Activated naive CD8-positive, alpha-beta T cell treated with anti-CD3 and anti-CD28 coated beads for 36 hours (primary cell): ENCODE measurements around the gene XIRP1. TPM values are rescaled to one million over a fixed set of nuclear protein-coding genes. Genes with fewer than 3 reads are reported as not detected.

Experiments
- DNase-seq: peaks from one replicate; pipeline ENCODE4 v3.0.0; 2021
- H3K27ac Mint-ChIP-seq: one replicate; pipeline ENCODE4 v1.8.0; 2022; ENCODE audit warnings: mild to moderate bottlenecking, moderate library complexity, mixed read lengths
- H3K27me3 Mint-ChIP-seq: one replicate; pipeline ENCODE4 v1.8.0; 2022; ENCODE audit warnings: mild to moderate bottlenecking, mixed read lengths
- H3K36me3 Mint-ChIP-seq: one replicate; pipeline ENCODE4 v1.8.0; 2021; ENCODE audit warnings: mild to moderate bottlenecking, mixed read lengths
- H3K4me1 Mint-ChIP-seq: one replicate; pipeline ENCODE4 v1.8.0; 2021; ENCODE audit warnings: mixed read lengths
- H3K4me3 Mint-ChIP-seq: one replicate; pipeline ENCODE4 v1.8.0; 2022; ENCODE audit warnings: mild to moderate bottlenecking, moderate library complexity, mixed read lengths
- H3K9me3 Mint-ChIP-seq: one replicate; pipeline ENCODE4 v1.8.0; 2022; ENCODE audit warnings: mixed read lengths
- total RNA-seq, 2 experiments: library from RNA; stranded (reverse); gene quantifications; one replicate each; pipeline ENCODE4 v1.2.3, GENCODE V29; 2021

The XIRP1 gene
- total RNA-seq, 2 experiments from 2014 or later, result 0.66 to 0.91 TPM

DNA sequence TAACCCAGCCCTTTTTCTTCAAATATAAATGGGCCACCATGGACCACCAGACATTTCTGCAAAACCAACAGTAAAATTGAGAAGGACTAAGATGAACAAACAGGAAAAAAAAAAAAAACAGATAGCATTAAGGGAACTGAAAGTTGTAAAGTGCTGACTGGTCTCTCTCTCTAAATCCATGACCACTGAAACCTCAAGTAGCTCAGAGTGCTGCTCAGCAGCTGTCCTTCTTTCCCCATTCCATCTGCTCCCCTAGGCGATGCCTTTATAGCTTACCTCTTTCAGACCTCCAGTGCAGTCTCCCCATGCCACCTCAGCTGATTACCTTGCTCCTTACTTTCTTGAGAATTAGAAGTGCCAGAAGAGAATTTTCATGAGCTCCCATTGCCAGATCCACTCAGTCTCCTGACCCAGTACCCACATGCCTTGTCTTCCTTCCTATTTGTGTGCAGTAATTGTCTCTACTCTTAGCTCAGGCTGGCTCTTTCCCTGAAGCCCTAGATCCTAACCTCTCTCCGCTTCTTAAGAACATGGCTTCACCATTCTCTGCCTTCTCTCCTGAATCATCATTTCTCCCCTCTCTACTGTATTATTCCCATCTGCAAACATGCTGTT lies 23.9 kb upstream of the XIRP1 start:
- DNase-seq, result no peak
- Mint-ChIP-seq H3K27me3 (peaks cover 5% of the 10 kb centered on the region), H3K27ac (no peak overlapping the region), H3K36me3 (no peaks in the 10 kb centered on the region), H3K4me3 (no peak overlapping the region), H3K9me3 (no peaks in the 10 kb centered on the region), H3K4me1 (peaks cover 3% of the 10 kb centered on the region)

DNA sequence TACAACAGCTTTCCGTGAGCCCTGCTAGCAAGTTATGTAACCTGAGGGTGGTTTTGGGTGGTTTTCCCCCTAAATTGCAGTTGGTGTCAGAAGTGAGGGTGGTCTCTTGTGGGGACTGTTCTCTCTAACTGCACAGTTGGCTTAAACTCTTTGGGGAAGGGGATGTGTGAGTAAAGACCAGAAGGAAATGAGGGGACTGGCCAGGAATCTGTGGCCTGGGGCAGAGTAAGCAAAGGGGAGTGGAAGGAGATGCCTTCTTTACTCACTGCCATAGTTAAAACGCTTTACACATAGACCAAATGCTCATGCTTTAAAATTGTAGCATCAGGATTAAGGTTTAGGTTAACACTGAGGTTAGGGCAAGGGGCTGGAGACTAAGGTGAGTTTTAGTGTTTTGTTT lies 21.2 kb upstream of the XIRP1 start:
- Mint-ChIP-seq H3K27ac (no peak overlapping the region), H3K9me3 (no peaks in the 10 kb centered on the region)

DNA sequence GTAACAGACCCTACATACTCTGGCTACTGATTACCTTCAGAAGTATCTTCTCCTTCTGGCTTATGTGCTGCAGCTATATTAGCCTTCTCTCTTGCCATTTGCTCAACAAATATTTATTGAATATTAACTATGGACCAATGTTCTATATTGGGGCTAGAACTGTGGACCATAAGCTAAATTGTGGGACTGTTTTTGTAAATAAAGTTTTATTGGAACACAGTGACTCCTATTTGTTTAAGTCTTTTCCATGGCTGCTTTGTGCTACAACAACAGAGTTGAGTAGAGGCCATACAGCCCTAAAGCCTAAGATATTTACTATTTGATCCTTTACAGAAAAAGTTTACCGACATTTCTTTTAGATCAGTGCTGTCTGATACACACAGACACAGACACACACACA lies 20.3 kb upstream of the XIRP1 start:
- no peak for DNase-seq
- Mint-ChIP-seq H3K36me3 (no peaks in the 10 kb centered on the region), H3K27ac (no peak overlapping the region), H3K9me3 (no peaks in the 10 kb centered on the region), H3K4me3 (no peak overlapping the region), H3K27me3 (no peaks in the 10 kb centered on the region), H3K4me1 (peaks cover 6% of the 10 kb centered on the region)

More for the DNA sequence above, 21.2 kb upstream of the XIRP1 start:
- Mint-ChIP-seq H3K4me1 (peaks cover 6% of the 10 kb centered on the region), H3K4me3 (no peak overlapping the region), H3K27me3 (no peaks in the 10 kb centered on the region), H3K36me3 (no peaks in the 10 kb centered on the region)
- DNase-seq, result no peak

DNA sequence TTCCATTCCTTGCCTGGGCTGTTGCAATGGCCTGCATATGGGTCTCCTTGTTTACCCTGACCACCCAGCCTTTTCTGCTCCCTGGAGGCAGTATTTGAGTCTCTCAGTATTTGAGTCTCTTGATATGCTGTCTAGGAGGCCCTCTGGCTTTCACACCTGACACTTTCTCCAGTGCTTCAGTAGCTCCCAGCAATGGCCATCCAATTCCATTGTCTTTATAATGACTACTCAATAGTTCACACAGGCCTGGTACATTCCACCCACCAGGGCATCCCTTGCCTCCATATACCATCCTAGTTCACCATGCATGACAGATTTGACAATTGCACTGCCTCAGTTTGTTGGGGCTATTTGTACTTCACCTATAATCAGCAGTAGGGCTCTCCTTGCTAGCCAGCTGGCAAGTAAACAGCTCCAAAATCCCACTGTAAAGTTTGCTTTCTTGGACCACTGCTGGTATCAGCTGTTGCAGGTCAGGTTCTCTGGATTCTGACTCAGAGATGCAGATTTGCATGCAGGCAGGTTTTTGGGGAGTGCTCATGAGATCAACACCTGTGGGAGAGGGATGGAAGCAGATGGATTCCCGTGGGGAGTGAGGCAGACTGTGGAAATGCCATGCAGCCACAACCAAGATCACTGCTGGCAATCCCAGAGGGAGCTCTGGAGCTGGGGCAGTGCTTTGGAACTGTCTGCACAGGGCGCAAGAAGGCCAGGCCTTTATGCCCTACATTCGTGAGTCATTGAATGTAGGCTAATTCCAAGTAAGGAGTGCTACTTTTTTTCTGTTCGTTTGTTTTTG lies 19.1 kb upstream of the XIRP1 start:
- no peak overlapping the region for H3K4me3 Mint-ChIP-seq
- H3K4me1 Mint-ChIP-seq, result peaks cover 6% of the 10 kb centered on the region
- H3K27me3 Mint-ChIP-seq, result no peaks in the 10 kb centered on the region
- no peaks in the 10 kb centered on the region for H3K36me3 Mint-ChIP-seq
- H3K27ac Mint-ChIP-seq, result no peak overlapping the region
- no peaks in the 10 kb centered on the region for H3K9me3 Mint-ChIP-seq
- no peak for DNase-seq

DNA sequence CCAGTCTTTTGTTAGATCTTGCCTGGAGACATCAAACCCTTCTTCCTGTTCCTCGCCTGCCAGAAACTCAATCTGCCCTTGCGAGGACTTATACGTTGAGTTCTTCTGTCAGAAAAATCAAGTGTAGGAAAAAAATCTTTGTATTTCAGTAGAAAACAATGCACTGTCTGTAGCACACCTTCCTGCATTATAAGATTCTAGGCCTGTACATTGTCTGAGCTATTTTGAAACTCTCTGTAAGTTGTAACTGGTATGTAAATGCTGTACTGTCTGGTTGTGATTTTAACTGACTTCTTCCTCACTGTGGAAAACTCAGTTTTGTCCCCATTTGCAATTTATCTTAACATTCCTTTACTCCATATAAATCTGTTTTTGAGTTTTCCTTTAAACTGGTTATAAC lies 17.7 kb upstream of the XIRP1 start:
- no peak overlapping the region for H3K27ac Mint-ChIP-seq
- H3K4me3 Mint-ChIP-seq, result no peak overlapping the region
- DNase-seq, result no peak
- no peaks in the 10 kb centered on the region for H3K9me3 Mint-ChIP-seq
- no peaks in the 10 kb centered on the region for H3K27me3 Mint-ChIP-seq
- no peaks in the 10 kb centered on the region for H3K36me3 Mint-ChIP-seq
- peaks cover 3% of the 10 kb centered on the region for H3K4me1 Mint-ChIP-seq

DNA sequence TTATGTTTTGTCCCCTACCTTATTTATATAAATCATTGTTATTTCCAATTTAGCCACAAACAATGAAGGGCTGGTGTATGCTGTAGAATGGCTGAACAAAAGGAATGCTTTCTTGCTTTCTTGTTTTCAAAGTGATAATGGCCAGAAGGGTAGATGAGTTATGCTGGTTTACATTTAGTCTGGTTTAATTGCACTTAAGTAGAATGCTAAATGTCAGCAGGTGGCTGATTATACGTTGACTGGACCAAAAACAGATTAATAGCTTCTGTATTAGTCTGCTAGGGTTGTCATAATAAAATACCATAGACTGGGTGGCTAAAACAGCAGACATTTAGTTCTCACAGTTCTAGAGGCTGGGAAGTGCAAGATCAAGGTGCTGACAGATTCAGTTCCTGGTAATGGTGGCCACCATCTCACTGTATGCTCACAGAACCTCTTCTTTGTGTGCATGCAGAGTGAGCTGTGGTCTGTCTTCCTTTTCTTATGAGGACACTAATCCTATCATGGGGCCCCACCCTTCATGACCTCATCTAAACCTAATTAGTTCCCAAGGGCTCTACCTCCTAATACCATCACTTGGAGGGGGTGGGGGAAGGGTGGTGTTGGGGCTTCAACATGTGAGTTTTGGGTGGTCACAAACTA lies 17.1 kb upstream of the XIRP1 start:
- Mint-ChIP-seq H3K4me3 (no peak overlapping the region), H3K27ac (no peak overlapping the region), H3K9me3 (no peaks in the 10 kb centered on the region), H3K36me3 (no peaks in the 10 kb centered on the region), H3K27me3 (no peaks in the 10 kb centered on the region), H3K4me1 (peaks cover 3% of the 10 kb centered on the region)
- no peak for DNase-seq

DNA sequence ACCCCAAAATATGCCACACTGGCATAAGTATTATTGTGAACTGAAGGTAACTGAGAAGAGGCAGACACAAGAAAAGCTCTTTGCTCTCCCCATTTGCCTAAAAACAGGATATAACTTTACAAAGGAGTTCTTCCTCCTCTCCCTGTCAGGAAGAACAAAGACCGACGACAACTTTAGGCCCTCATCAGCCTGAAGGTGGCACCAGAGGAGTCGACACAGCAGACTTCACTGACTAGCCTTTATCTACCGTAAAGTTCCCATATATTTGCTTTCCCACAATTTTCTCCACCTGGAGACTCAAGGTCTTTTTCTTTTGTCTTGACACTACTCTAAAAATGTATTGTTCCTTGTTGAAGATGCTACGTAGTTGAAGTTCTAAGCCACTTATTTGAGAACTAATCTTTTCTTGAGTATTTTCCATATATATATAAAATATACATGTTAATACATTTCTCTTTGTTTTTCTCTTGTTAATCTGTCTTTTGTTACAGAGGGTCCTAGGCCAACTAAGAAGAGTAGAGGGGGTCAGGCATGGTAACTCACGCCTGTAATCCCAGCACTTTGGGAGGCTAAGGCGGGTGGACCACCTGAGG lies 16.2 kb upstream of the XIRP1 start:
- H3K27ac Mint-ChIP-seq, result no peak overlapping the region
- H3K9me3 Mint-ChIP-seq, result no peaks in the 10 kb centered on the region

DNA sequence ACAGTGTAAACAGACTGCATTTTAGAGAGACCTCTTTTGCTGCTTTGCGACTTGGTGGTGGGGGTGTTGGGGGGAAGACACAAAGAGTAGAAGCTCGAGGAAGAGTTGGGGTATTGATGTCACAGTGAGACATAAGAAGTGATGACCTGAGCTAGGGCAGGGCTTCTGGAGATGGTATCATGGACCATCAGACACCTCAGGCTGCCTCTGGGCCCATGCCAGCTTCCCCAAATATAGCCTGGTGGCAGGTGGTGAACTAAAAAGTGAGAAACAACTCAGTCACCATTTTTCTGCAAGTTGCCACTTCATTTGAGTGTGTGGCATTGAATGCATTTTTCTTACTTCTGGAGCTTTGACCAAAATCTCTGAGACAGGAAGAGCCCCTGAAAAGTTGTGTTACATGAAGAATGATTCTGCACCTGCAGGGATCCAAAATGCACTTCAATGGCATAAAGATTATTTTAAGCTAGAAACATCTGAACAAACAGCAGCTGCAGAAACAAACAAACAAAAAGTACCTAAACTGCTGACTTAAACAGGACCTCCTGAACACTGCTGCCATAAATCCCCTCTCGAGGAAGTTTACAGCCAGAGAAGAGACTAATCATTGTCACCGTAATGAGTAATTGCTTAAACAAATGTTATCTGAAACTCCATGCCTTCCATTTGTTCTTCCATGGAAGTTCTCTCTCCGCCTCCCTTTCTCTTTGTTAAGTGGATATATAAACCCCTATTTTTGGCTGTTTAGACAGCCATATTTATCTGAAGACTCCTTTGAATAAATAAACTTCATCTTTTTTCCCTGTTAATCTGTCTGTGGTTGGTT lies 15.2 kb upstream of the XIRP1 start:
- DNase-seq, result no peak
- no peaks in the 10 kb centered on the region for H3K27me3 Mint-ChIP-seq
- no peaks in the 10 kb centered on the region for H3K9me3 Mint-ChIP-seq
- H3K36me3 Mint-ChIP-seq, result no peaks in the 10 kb centered on the region
- no peak overlapping the region for H3K27ac Mint-ChIP-seq
- H3K4me3 Mint-ChIP-seq, result no peak overlapping the region
- peaks cover 3% of the 10 kb centered on the region for H3K4me1 Mint-ChIP-seq

More for the DNA sequence above, 16.2 kb upstream of the XIRP1 start:
- Mint-ChIP-seq H3K4me1 (peaks cover 3% of the 10 kb centered on the region), H3K4me3 (no peak overlapping the region), H3K36me3 (no peaks in the 10 kb centered on the region), H3K27me3 (no peaks in the 10 kb centered on the region)
- DNase-seq, result no peak

DNA sequence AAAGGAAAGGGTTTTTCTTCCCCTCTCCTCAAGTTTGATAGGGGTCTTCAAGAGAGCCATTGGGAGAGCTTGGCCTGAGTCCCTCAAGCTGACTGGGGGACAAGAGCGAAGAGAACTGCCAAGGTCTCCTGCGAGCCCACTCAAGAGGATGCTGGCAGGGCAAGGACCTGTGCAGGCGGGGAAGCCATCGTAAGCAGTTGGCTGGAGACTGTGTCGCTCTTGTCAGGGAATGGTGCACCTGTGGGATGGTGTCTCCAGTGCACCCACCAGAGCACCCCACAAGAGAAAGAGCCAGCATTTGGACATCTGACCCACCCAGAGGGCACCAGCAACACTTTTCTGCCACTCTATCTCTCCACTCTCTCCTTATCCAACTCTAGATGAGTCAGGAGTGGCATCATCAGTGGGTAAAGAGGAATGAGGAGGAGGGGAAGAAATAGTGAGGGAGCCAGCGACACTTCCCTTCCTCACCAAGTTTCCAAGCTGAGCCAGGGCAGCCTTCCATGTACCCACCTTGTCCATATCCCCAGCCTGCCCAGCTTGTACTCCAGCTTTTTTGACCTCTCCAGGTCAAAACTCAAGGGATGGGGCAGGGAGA lies 13.6 kb upstream of the XIRP1 start:
- Mint-ChIP-seq H3K27me3 (peaks cover 7% of the 10 kb centered on the region), H3K4me1 (peaks cover 3% of the 10 kb centered on the region), H3K9me3 (no peaks in the 10 kb centered on the region), H3K36me3 (peaks cover 1% of the 10 kb centered on the region), H3K27ac (no peak overlapping the region), H3K4me3 (no peak overlapping the region)
- no peak for DNase-seq

DNA sequence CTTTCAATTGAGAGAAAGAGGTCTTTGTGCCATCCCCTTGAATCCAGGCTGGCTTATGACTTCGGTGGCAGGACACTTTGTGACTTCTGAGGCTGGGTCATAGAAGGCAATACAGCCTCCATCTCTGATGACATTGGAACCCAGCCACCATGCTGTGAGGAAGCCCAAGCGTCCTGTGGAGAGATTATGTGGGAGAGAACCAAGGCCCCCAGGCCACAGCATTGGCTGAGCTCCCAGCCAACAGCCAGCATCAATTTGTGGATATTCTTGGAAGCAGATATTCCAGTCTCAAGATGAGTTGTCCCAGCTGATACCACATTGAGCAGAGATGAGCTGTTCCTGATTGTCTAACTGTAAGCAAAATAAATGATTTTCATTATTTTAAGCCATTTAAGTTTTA lies 12.7 kb upstream of the XIRP1 start:
- H3K9me3 Mint-ChIP-seq, result no peaks in the 10 kb centered on the region
- H3K27me3 Mint-ChIP-seq, result peaks cover 7% of the 10 kb centered on the region
- peaks cover 1% of the 10 kb centered on the region for H3K36me3 Mint-ChIP-seq
- DNase-seq, result no peak
- no peak overlapping the region for H3K4me3 Mint-ChIP-seq
- peaks cover 2% of the 10 kb centered on the region for H3K4me1 Mint-ChIP-seq
- no peak overlapping the region for H3K27ac Mint-ChIP-seq

DNA sequence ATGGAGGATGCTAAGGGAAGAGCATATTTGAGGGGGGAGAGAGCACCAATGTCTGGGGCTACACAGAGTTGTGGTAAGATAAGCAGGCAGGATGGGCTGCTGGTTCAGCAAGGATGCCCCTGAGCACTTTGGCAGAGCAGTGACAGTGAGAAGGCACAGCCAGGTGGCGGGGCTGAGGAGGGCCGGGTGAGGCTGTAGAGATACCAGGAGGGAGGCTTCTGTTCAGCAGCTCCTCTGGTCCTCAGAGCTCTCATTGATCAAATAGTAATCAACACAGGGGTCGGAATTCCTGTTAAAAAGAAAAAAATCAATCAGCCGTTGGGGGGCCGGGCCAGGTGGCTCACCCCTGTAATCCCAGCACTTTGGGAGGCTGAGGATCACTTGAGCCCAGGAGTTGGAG lies 11.5 kb upstream of the XIRP1 start:
- no peak for DNase-seq
- H3K27ac Mint-ChIP-seq, result no peak overlapping the region
- H3K4me3 Mint-ChIP-seq, result no peak overlapping the region
- H3K4me1 Mint-ChIP-seq, result no peaks in the 10 kb centered on the region
- no peaks in the 10 kb centered on the region for H3K9me3 Mint-ChIP-seq
- H3K36me3 Mint-ChIP-seq, result peaks cover 1% of the 10 kb centered on the region
- H3K27me3 Mint-ChIP-seq, result peaks cover 7% of the 10 kb centered on the region

DNA sequence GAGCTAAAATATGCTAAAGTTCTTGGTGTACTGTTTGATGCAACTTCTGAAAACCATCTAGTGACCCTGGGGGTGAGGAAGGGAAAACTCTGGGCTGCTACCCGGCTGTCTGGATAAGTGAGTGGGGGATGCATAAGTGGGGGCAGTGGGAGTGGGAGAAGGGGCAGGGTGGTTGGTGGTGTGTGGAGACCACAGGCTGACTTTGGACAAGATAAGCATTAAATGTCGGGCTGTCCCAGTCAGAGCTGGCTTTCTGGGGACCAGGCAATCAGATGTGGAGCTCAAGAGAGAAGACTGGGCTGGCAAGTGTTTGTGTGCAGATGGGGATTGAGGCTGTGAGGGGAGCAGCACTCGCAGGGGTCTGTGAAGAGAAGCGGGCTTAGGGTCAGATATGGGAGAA lies 11.0 kb upstream of the XIRP1 start:
- no peaks in the 10 kb centered on the region for H3K9me3 Mint-ChIP-seq
- H3K4me3 Mint-ChIP-seq, result no peak overlapping the region
- DNase-seq, result no peak
- H3K27ac Mint-ChIP-seq, result no peak overlapping the region
- H3K36me3 Mint-ChIP-seq, result peaks cover 1% of the 10 kb centered on the region
- H3K27me3 Mint-ChIP-seq, result peaks cover 7% of the 10 kb centered on the region
- H3K4me1 Mint-ChIP-seq, result no peaks in the 10 kb centered on the region

DNA sequence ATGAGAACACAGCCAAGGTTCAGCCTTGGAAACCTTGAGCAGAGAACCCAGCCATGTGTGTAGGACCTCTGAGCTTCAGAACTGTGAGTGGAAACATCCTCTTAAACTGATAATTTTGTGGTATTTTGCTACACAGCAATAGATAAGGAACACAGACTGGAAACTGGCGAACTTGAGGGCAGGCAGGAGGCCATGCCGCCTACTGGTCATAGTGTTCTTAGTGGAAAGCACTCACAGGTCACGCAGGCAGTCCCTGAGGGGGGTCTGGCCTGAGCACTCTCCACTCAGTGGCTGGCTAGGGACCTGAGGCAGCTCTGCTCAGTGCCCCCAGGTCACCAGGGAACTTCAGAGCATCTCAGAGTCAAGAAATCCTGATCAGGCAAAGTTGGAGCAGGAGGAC lies 9.7 kb upstream of the XIRP1 start:
- H3K27me3 Mint-ChIP-seq, result peaks cover 7% of the 10 kb centered on the region
- H3K9me3 Mint-ChIP-seq, result no peaks in the 10 kb centered on the region
- no peak overlapping the region for H3K27ac Mint-ChIP-seq
- no peak for DNase-seq
- H3K4me1 Mint-ChIP-seq, result no peaks in the 10 kb centered on the region
- H3K36me3 Mint-ChIP-seq, result peaks cover 1% of the 10 kb centered on the region
- H3K4me3 Mint-ChIP-seq, result no peak overlapping the region

DNA sequence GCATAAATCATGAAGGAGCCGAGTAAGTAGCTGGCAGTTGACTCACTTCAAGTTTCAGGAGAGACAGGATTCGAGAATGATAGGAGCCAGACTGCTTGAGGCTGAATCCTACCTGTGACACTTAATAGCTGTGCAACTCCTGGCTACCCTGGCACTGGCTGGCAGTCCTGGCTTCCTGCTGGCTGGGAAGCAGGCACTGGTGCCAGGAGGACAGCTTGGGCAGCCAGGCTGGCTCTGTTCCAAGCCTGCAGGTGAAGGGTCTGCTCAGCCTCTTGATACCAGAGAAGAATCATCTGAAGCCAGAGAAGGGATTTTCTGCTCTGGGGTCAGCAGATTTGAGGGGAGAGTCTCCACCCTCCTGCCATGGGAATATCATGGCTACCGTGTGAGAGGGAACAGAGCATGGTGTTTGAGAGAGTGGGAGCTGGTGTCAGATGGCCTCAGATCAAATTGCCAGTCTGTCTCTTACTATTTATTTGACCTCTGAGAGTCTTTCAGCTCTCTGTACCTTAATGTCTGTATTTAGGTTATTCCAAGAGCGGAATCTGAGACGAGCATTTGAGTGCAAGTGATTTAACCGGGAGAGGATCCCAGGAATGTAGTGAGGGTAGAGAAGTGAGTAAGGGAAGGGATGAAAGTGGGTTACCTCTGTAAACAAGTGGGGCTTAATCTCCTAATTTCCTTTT lies 4.4 kb upstream of the XIRP1 start:
- peaks cover 1% of the 10 kb centered on the region for H3K36me3 Mint-ChIP-seq
- peaks cover 22% of the 10 kb centered on the region for H3K4me1 Mint-ChIP-seq
- no peak overlapping the region for H3K27ac Mint-ChIP-seq
- no peak overlapping the region for H3K4me3 Mint-ChIP-seq
- DNase-seq, result no peak
- H3K9me3 Mint-ChIP-seq, result no peaks in the 10 kb centered on the region
- peaks cover 10% of the 10 kb centered on the region for H3K27me3 Mint-ChIP-seq
